ENCODE measurements around the gene SPSB4.

DNA sequence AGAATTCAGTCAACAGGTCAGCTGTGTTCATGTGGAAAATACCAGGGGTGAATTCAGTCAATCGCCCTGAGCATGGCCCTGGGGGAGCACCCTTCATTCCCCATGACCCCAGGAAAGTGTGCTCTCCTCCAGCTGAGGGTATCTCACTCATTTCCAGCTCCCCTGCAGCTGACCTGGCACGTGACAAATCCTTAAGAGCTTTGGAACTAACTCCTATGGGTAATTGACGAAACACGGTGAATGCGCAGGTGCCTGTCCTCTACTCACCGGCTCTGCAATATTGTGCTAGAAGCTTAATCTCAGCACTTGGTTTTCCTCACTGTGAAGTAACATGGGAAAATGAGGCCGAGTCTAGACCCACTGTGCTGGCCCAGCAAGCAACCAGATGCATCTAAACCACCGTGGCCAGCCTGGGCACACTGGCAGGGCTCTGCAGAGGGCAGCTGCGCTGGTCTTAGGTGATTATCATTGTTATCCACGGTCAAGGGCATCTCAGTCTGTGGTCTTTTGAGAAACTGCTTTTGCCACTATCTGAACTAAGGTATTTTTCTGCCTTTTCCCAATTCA, 63.1 kb downstream of the SPSB4 start:
- TF ChIP-seq POLR2A (IDR thresholded peaks at IDR 0.05; ENCODE audit: low read depth, low read length): no peak
- TF ChIP-seq POLR2AphosphoS5 (IDR thresholded peaks at IDR 0.05; ENCODE audit: low read depth, low read length): no peak
